Vagina (tissue), 2 donors: ENCODE results near the gene DCT.

Experiments used
- CTCF ChIP-seq, 3 experiments: fragments of 450-650 bp in 2 of 3; fragments of 200-600 bp in 1 of 3; sonication (generic) in 1 of 3; IDR thresholded peaks; one replicate each; pipeline ENCODE4 v1.5.1; 2017 to 2019; ENCODE audit warnings: antibody characterized with exemption in 3 of 3, mild to moderate bottlenecking in 2 of 3, moderate library complexity in 2 of 3
- POLR2A ChIP-seq, 2 donors: fragments of 450-650 bp; IDR thresholded peaks; one replicate each; pipeline ENCODE4 v1.6.1; 2017; ENCODE audit warnings: antibody characterized with exemption in 2 of 2, mild to moderate bottlenecking in 2 of 2, moderate library complexity in 2 of 2
- POLR2AphosphoS5 ChIP-seq, 2 donors: sonication (generic); formaldehyde crosslinking; IDR thresholded peaks; one replicate each; pipeline ENCODE4 v1.9.0; 2017; ENCODE audit warnings: antibody characterized with exemption in 2 of 2, mild to moderate bottlenecking in 2 of 2, low read depth in 1 of 2; ENCODE audit not compliant: insufficient read depth in 1 of 2

GRCh38 chr13:94416454-94417080 lies 62.9 kb downstream of the DCT start:
- TF ChIP-seq POLR2A (IDR thresholded peaks at IDR 0.05) (no peak), CTCF (IDR thresholded peaks at IDR 0.05) (peak in 1 of 3 experiments; percentile 8), POLR2AphosphoS5 (IDR thresholded peaks at IDR 0.05; ENCODE audit: insufficient read depth in 1 of 2, low read depth in 1 of 2) (no peak)
